GM21619 (cell line): Measurements from ENCODE around the gene KSR1.

Experiments
- ATAC-seq: cut with Tn5 transposase; IDR thresholded peaks from one replicate; pipeline ENCODE4 v1.9.1; 2021; ENCODE audit not compliant: unreplicated experiment

Gene KSR1

GRCh38 chr17:27547301-27547683, 91.0 kb downstream of the KSR1 start:
- no peak for ATAC-seq

GRCh38 chr17:27548369-27548768, 92.1 kb downstream of the KSR1 start:
- no peak for ATAC-seq

GRCh38 chr17:27549251-27549893, 93.1 kb downstream of the KSR1 start:
- no peak for ATAC-seq

GRCh38 chr17:27550291-27550930, 94.2 kb downstream of the KSR1 start:
- ATAC-seq: no peak

- ATAC-seq: no peak
Measured at GRCh38 chr17:27550974-27551505, 94.8 kb downstream of the KSR1 start.

GRCh38 chr17:27551701-27552248, 95.5 kb downstream of the KSR1 start:
- no peak for ATAC-seq

- no peak for ATAC-seq
Measured at GRCh38 chr17:27552276-27552732, 96.1 kb downstream of the KSR1 start.

- no peak for ATAC-seq
Measured at GRCh38 chr17:27553019-27553511, 96.8 kb downstream of the KSR1 start.

- ATAC-seq: no peak
Measured at GRCh38 chr17:27554152-27554551, 97.9 kb downstream of the KSR1 start.

GRCh38 chr17:27554911-27555310, 98.7 kb downstream of the KSR1 start:
- ATAC-seq: no peak

- ATAC-seq: no peak
Measured at GRCh38 chr17:27555339-27555738, 99.1 kb downstream of the KSR1 start.

- ATAC-seq: no peak
Measured at GRCh38 chr17:27558341-27558740, 102.1 kb downstream of the KSR1 start.

GRCh38 chr17:27558842-27559505, 102.7 kb downstream of the KSR1 start:
- ATAC-seq: no peak

- ATAC-seq: no peak
Measured at GRCh38 chr17:27559506-27560481, 103.5 kb downstream of the KSR1 start.

- ATAC-seq: no peak
Measured at GRCh38 chr17:27560668-27561067, 104.4 kb downstream of the KSR1 start.

GRCh38 chr17:27562777-27563455, 106.7 kb downstream of the KSR1 start:
- no peak for ATAC-seq

GRCh38 chr17:27563532-27563931, 107.3 kb downstream of the KSR1 start:
- no peak for ATAC-seq

GRCh38 chr17:27564463-27564862, 108.2 kb downstream of the KSR1 start:
- ATAC-seq: no peak

GRCh38 chr17:27565874-27566670, 109.8 kb downstream of the KSR1 start:
- ATAC-seq: no peak
